Ascending aorta (tissue), 2 donors: Measurements from ENCODE around the gene ATP6V1G1. TPM values are rescaled to one million over a fixed set of nuclear protein-coding genes. Genes with fewer than 3 reads are reported as not detected.
"Not testable (repeated sequence)": the region's sequence is repeated elsewhere in the genome, so short reads cannot be mapped to it uniquely, and the experiment has no call there.

ENCODE experiments used
- DNase-seq, 2 donors: peaks; one replicate each; pipeline ENCODE4 v3.0.0-alpha.2; 2019; ENCODE audit warnings: low spot score in 2 of 2
- H3K27ac ChIP-seq, 2 donors: fragments of 200-600 bp; sonication (generic); one replicate each; pipeline ENCODE4 v1.5.1; 2016 to 2017; ENCODE audit warnings: mild to moderate bottlenecking in 1 of 2
- H3K27me3 ChIP-seq: fragments of 200-600 bp; sonication (generic); one replicate; pipeline ENCODE4 v1.5.1; 2017
- H3K36me3 ChIP-seq, 2 donors: fragments of 200-600 bp; sonication (generic); one replicate each; pipeline ENCODE4 v1.5.1; 2016
- H3K4me1 ChIP-seq, 2 donors: fragments of 200-600 bp; sonication (generic); one replicate each; pipeline ENCODE4 v1.5.1; 2016 to 2017; ENCODE audit warnings: mild to moderate bottlenecking in 1 of 2
- H3K4me3 ChIP-seq, 2 donors: fragments of 200-600 bp; sonication (generic); one replicate each; pipeline ENCODE4 v1.5.1; 2016 to 2017; ENCODE audit warnings: mild to moderate bottlenecking in 1 of 2
- H3K9me3 ChIP-seq, 2 donors: fragments of 200-600 bp; sonication (generic); one replicate each; pipeline ENCODE4 v1.5.1; 2016
- intact Hi-C: fragments of 100-400 bp; cut with DNase I; formaldehyde crosslinking; loops from one replicate; pipeline ENCODE4 v1.15.1; 2023
- total RNA-seq: library from RNA; depleted of rRNA; stranded (reverse); fragments of >200 nt; gene quantifications from one replicate; pipeline ENCODE4 v1.1.0, GENCODE V29; 2016
- TF ChIP-seq, protein P1 (sequence below), 3 experiments: fragments of 200-600 bp in 2 of 3; fragments of 450-650 bp in 1 of 3; sonication (generic) in 2 of 3; IDR thresholded peaks; one replicate each; pipeline ENCODE4 v1.5.1; 2016 to 2019; ENCODE audit warnings: antibody characterized with exemption in 3 of 3, mild to moderate bottlenecking in 1 of 3, moderate library complexity in 1 of 3

ATP6V1G1 gene
- total RNA-seq, 1 donor from 2014 or later: 135 TPM

DNA sequence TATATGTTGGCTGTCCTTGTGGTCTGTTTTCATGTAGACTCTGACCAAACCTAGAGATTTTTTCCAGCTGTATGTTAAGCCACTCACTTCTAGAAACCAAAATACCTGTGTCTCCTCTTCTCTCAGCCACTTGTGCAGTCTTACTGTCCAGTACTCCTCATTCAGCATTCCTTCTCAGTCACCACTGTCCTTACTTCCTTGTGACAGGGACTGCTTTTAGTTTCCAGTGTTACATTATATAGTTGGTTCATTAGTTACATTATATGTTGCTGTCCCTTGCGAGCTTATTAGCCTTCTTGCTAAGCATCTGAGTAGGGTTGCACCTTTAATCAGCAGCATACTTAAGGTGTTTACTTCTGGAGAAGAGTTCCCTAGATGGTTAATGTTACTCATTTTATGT is 4.3 kb downstream of the ATP6V1G1 start:
- no peak for DNase-seq

DNA sequence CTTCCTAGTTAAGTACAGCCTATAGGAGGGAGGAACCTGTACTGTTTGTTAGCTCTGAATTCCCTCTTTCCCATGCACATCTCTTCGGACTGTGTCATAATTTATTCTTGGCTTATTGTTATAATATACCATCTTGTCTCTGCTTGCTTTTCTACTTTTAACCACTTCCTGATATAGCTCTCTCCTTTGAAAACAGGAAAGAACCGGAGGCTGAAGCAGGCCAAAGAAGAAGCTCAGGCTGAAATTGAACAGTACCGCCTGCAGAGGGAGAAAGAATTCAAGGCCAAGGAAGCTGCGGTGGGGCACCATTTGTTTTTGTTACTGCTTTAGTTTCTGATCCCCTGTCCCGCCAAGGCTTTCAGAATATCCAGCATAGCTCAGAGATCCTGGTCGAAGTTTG is 4.8 kb downstream of the ATP6V1G1 start:
- H3K36me3 ChIP-seq: peaks cover 43 to 45% of the 10 kb centered on the region in 2 donors
- TF ChIP-seq, protein P1, sequence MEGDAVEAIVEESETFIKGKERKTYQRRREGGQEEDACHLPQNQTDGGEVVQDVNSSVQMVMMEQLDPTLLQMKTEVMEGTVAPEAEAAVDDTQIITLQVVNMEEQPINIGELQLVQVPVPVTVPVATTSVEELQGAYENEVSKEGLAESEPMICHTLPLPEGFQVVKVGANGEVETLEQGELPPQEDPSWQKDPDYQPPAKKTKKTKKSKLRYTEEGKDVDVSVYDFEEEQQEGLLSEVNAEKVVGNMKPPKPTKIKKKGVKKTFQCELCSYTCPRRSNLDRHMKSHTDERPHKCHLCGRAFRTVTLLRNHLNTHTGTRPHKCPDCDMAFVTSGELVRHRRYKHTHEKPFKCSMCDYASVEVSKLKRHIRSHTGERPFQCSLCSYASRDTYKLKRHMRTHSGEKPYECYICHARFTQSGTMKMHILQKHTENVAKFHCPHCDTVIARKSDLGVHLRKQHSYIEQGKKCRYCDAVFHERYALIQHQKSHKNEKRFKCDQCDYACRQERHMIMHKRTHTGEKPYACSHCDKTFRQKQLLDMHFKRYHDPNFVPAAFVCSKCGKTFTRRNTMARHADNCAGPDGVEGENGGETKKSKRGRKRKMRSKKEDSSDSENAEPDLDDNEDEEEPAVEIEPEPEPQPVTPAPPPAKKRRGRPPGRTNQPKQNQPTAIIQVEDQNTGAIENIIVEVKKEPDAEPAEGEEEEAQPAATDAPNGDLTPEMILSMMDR (IDR thresholded peaks at IDR 0.05): peak in 2 of 3 experiments; percentile 9 to 16
- no peaks in the 10 kb centered on the region for H3K9me3 ChIP-seq
- H3K4me3 ChIP-seq: peak overlapping the region in 1 of 2 donors; percentile 26
- H3K27me3 ChIP-seq: no peaks in the 10 kb centered on the region
- DNase-seq: no peak
- intact Hi-C loops: no loop called here
- no peak overlapping the region for H3K27ac ChIP-seq
- peaks cover 5 to 36% of the 10 kb centered on the region in 2 donors for H3K4me1 ChIP-seq

More for the DNA sequence above, 4.3 kb downstream of the ATP6V1G1 start:
- Histone ChIP-seq H3K27ac (peak overlapping the region in 1 of 2 donors; percentile 20), H3K4me1 (peaks cover 5 to 39% of the 10 kb centered on the region in 2 donors), H3K36me3 (peaks cover 40 to 42% of the 10 kb centered on the region in 2 donors), H3K4me3 (peak overlapping the region in 1 of 2 donors; percentile 26), H3K27me3 (no peaks in the 10 kb centered on the region), H3K9me3 (no peaks in the 10 kb centered on the region)
- intact Hi-C loops: no loop called here
- TF ChIP-seq, protein P1 (IDR thresholded peaks at IDR 0.05): no peak

DNA sequence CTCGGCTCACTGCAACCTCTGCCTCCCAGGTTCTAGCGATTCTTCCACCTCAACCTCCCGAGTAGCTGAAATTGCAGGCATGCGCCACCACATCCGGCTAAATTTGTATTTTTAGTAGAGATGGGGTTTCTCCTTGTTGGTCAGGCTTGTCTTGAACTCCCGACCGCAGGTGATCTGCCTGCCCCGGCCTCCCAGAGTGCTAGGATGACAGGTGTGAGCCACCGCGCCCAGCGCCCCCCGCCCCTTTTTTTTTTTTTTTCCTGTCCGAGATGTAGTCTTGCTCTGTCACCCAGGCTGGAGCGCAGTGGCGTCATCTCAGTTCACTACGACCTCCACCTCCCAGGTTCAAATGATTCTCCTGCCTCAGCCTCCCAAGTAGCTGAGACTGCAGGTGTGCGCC is 6.6 kb downstream of the ATP6V1G1 start:
- H3K4me3 ChIP-seq: no peak overlapping the region
- no peak for DNase-seq
- intact Hi-C loops: no loop called here
- TF ChIP-seq, protein P1 (IDR thresholded peaks at IDR 0.05): no peak
- peaks cover 5 to 30% of the 10 kb centered on the region in 2 donors for H3K4me1 ChIP-seq
- no peaks in the 10 kb centered on the region for H3K9me3 ChIP-seq
- H3K27me3 ChIP-seq: no peaks in the 10 kb centered on the region
- peaks cover 60 to 61% of the 10 kb centered on the region in 2 donors for H3K36me3 ChIP-seq
- no peak overlapping the region for H3K27ac ChIP-seq

DNA sequence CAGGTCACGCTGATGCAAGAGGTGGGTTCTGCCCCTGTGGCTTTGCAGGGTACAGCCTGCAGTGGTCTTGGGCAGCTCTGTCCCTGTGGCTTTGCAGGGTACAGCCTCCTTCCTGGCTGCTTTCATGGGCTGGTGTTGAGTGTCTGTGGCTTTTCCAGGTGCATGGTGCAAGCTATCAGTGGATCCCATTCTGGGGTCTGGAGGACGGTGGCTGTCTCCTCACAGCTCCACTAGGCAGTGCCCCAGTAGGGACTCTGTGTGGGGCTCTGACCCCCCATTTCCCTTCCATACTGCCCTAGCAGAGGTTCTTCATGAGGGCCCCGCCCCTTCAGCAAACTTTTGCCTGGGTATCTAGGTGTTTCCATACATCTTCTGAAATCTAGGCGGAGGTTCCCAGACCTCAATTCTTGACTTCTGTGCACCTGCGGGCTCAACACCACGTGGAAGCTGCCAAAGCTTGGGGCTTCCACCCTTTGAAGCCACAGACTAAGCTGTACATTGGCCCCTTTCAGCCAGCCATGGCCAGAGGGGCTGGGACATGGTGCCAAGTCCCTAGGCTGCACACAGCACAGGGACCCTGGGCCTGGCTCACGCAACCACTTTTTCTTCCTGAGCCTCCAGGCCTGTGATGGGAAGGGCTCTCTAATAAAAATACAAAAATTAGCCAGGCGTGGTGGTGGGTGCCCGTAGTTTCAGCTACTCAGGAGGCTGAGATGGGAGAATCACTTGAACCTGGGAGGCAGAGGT is 13.1 kb downstream of the ATP6V1G1 start:
- intact Hi-C loops, H3K4me1 ChIP-seq, DNase-seq, H3K27me3 ChIP-seq, H3K4me3 ChIP-seq, H3K9me3 ChIP-seq, H3K27ac ChIP-seq: not testable (repeated sequence)
- peaks cover 37 to 49% of the 10 kb centered on the region in 2 donors for H3K36me3 ChIP-seq

DNA sequence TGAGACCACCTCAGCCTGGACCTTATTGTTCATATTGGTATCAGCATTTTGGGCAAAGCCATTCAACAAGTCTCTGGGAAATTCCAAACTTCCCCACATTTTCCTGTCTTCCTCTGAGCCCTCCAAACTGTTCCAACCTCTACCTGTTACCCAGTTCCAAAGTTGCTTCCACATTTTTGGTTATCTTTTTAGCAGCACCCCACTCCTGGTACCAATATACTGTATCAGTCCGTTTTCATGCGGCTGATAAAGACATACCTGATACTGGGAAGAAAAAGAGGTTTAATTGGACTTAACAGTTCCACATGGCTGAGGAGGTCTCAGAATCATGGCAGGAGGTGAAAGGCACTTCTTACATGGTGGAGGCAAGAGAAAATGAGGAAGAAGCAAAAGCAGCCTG is 14.2 kb downstream of the ATP6V1G1 start:
- H3K36me3 ChIP-seq: peaks cover 26 to 38% of the 10 kb centered on the region in 2 donors
- DNase-seq, intact Hi-C loops, H3K4me3 ChIP-seq, H3K27me3 ChIP-seq, H3K4me1 ChIP-seq, H3K27ac ChIP-seq, H3K9me3 ChIP-seq: not testable (repeated sequence)

DNA sequence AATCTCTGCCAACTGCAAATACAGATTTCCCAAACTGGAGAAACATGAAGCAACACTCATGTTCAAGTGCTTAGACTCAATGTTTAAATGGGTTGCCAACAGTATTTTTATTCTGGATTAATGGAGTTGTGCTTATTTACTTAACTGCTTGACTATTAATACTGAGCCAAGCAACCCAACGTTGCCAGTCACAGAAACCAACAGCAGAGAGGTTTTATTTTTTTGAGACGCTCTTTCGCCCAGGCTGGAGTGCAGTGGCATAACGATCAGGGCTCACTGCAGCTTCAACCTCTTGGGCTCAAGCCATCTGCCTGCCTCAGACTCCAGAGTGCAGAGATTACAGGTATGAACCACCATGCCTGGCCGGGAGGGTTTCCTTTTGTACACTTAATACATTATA is 15.1 kb downstream of the ATP6V1G1 start:
- intact Hi-C loops: no loop called here
- TF ChIP-seq, protein P1 (IDR thresholded peaks at IDR 0.05): no peak
- no peak overlapping the region for H3K4me3 ChIP-seq
- no peaks in the 10 kb centered on the region for H3K27me3 ChIP-seq
- peaks cover 21 to 33% of the 10 kb centered on the region in 2 donors for H3K36me3 ChIP-seq
- no peaks in the 10 kb centered on the region for H3K4me1 ChIP-seq
- H3K27ac ChIP-seq: no peak overlapping the region
- H3K9me3 ChIP-seq: peaks cover 0 to 4% of the 10 kb centered on the region in 2 donors
- no peak for DNase-seq
